ENCODE results near the gene CSH2. TPM values are rescaled to one million over a fixed set of nuclear protein-coding genes. Genes with fewer than 3 reads are reported as not detected.

CSH2 gene
- total RNA-seq, 2 experiments from 2014 or later, result not detected

DNA sequence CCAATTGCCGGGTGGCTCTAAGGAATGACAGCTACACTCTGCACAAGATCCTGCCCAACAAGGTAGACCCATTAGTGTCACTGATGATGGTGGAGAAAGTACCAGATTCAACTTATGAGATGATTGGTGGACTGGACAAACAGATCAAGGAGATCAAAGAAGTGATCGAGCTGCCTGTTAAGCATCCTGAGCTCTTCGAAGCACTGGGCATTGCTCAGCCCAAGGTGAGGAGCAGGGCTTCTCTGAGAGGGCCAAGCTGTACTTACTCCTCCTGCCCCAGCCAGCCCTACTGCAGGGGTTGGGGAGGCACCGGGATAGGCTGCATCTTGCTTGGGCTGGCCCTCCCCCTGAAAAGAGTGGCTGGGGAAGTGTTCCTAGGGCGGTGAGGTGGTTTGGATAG is 43.2 kb downstream of the CSH2 start:
- Mint-ChIP-seq H3K4me1 (ENCODE audit: low read depth) (peaks cover 61% of the 10 kb centered on the region), H3K27ac (peak overlapping the region; percentile 71), H3K36me3 (ENCODE audit: low read depth) (peaks cover 84% of the 10 kb centered on the region), H3K4me3 (no peak overlapping the region), H3K9me3 (no peaks in the 10 kb centered on the region), H3K27me3 (no peaks in the 10 kb centered on the region)
- TF ChIP-seq, protein P1, sequence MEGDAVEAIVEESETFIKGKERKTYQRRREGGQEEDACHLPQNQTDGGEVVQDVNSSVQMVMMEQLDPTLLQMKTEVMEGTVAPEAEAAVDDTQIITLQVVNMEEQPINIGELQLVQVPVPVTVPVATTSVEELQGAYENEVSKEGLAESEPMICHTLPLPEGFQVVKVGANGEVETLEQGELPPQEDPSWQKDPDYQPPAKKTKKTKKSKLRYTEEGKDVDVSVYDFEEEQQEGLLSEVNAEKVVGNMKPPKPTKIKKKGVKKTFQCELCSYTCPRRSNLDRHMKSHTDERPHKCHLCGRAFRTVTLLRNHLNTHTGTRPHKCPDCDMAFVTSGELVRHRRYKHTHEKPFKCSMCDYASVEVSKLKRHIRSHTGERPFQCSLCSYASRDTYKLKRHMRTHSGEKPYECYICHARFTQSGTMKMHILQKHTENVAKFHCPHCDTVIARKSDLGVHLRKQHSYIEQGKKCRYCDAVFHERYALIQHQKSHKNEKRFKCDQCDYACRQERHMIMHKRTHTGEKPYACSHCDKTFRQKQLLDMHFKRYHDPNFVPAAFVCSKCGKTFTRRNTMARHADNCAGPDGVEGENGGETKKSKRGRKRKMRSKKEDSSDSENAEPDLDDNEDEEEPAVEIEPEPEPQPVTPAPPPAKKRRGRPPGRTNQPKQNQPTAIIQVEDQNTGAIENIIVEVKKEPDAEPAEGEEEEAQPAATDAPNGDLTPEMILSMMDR (IDR thresholded peaks at IDR 0.05), result no peak
- intact Hi-C loops (cut with micrococcal nuclease), result loop anchor here (5.0 kb wide), 1 partner anchor 133 kb away; no protein-coding TSS in a partner anchor
- ChIA-PET CTCF (interaction anchor here (0.6 to 2.9 kb wide), 7 partner anchors 9 to 31 kb away, joined by 3 to 22 read pairs (median 3); partner anchors contain the start of gene SMARCD2), POLR2A (interaction anchor here (1.1 to 11.6 kb wide), 9 partner anchors 9 to 132 kb away, joined by 3 to 188 read pairs (median 6); partner anchors contain the start of genes CCDC47, DDX42 and SMARCD2)
- ATAC-seq (no peak), DNase-seq (no peak)

DNA sequence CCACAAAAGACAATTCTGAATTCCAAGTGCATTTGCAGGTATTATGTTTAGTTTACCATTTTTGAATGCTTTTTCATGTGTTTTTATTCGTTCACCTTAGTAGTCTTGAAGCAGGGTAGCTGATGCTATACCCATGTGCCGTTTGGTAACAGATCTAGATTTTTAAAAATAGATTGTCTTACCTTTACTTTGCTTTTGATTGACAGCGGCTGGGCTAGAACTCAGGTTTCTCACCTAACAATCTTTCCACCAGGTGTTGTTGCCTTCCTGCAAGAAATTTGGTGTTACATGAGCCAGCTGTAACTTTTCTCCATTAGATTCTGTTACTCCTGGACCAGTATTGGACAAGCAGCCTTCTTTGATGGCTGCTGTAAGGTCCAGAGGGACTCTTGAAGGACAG is 44.5 kb downstream of the CSH2 start:
- Mint-ChIP-seq H3K27me3 (no peaks in the 10 kb centered on the region), H3K27ac (peak overlapping the region; percentile 71)

DNA sequence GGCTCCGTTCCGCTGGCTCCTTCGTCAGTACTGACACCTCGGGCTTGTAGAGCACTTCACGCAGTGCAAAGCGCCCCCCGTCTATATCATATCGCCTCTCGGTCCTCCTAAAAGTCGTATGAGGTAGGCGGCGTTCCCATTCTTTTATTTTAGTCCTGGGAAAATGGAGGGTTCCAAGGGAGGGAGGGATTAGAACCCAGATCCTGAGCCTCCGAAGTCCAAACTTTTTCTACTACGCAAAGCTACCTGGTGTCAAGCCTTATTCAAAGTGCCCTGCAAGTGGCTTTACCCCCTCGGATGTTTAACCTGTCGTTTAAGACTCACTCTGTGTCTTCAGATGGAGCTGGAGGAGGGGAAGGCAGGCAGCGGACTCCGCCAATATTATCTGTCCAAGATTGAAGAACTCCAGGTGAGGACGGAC is 45.7 kb downstream of the CSH2 start:
- Mint-ChIP-seq H3K36me3 (ENCODE audit: low read depth) (peaks cover 86% of the 10 kb centered on the region), H3K27me3 (no peaks in the 10 kb centered on the region)

More for the DNA sequence above, 44.5 kb downstream of the CSH2 start:
- no peak for ATAC-seq
- Mint-ChIP-seq H3K9me3 (no peaks in the 10 kb centered on the region), H3K36me3 (ENCODE audit: low read depth) (peaks cover 84% of the 10 kb centered on the region), H3K4me1 (ENCODE audit: low read depth) (peaks cover 68% of the 10 kb centered on the region), H3K4me3 (peak overlapping the region; percentile 100)
- intact Hi-C loops (cut with micrococcal nuclease), result loop anchor here (5.0 kb wide), 1 partner anchor 52 kb away; no protein-coding TSS in a partner anchor
- ChIA-PET POLR2A (interaction anchor here (0.6 to 11.6 kb wide), 9 partner anchors 7 to 136 kb away, joined by 3 to 188 read pairs (median 4); partner anchors contain the start of genes CCDC47, DDX42 and SMARCD2), CTCF (interaction anchor here (1.0 to 2.9 kb wide), 10 partner anchors 8 to 131 kb away, joined by 3 to 22 read pairs (median 4); no protein-coding TSS in a partner anchor)
- TF ChIP-seq, protein P1 (IDR thresholded peaks at IDR 0.05), result no peak
- no peak for DNase-seq

DNA sequence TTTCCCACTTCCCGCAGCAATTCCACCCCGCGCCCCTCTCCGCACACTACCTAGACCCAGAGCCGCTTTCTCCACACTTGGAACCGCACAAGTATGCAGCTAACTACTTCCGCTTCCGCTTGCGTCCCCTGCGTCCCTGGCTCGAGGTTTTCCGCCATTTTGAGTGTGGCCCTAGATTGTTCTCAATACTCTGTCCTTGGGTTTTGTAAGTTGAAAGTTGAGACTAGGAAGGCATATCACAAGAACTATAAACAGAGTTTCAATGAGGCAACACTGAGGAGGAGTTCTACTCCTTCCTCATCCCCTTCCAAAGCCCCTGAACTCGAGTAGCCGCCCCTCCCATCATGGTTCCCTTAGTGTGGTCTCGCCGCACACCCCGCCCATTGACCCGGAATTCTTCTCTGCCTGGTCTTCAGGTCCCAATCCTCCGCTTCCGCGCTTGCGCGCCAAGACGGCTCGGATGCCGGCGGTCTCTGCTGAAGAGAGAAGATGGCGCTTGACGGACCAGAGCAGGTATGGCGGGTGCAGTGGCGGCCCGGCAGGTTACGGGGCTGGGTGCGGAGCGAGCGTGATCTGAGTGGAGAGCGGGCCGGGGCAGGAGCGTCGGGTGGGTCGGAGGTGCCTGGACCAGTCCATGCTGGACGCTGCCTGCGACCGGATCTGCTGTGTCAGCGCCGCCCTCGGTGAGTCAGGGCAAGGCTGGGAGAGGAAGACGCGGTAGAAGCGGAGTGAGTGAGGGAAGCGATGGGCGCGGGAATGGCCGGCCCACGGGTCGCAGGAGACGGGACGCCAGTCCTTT is 46.3 kb downstream of the CSH2 start, which contains the start of the genes FTSJ3 and PSMC5:
Gene FTSJ3, minus strand, starts transcription at position 662 of the 799 bp plus-strand sequence. CDS start 761 bp downstream, outside the sequence.
Gene PSMC5, plus strand, starts transcription at position 430 of the 799 bp plus-strand sequence. Its CDS starts 60 bp downstream, at position 490.
- H3K27me3 Mint-ChIP-seq, result no peaks in the 10 kb centered on the region
- no peaks in the 10 kb centered on the region for H3K9me3 Mint-ChIP-seq

More for the DNA sequence above, 45.7 kb downstream of the CSH2 start:
- CTCF ChIA-PET, result interaction anchor here (0.7 to 2.9 kb wide), 11 partner anchors 9 to 131 kb away, joined by 3 to 22 read pairs (median 4); partner anchors contain the start of gene STRADA
- POLR2A ChIA-PET, result interaction anchor here (0.9 to 11.6 kb wide), 7 partner anchors 9 to 129 kb away, joined by 3 to 188 read pairs (median 4); partner anchors contain the start of genes CCDC47, DDX42 and SMARCD2
- TF ChIP-seq, protein P1 (IDR thresholded peaks at IDR 0.05), result no peak
- Mint-ChIP-seq H3K4me1 (ENCODE audit: low read depth) (peaks cover 76% of the 10 kb centered on the region), H3K27ac (peak overlapping the region; percentile 100), H3K9me3 (no peaks in the 10 kb centered on the region), H3K4me3 (peak overlapping the region; percentile 100)
- ATAC-seq, result no peak
- intact Hi-C loops (cut with micrococcal nuclease), result loop anchor here (5.0 kb wide), 1 partner anchor 51 kb away; no protein-coding TSS in a partner anchor
- no peak for DNase-seq

More for the DNA sequence above, 46.3 kb downstream of the CSH2 start, which contains the start of the genes FTSJ3 and PSMC5:
- CTCF ChIA-PET, result interaction anchor here (1.2 to 2.9 kb wide), 9 partner anchors 10 to 129 kb away, joined by 3 to 22 read pairs (median 4); partner anchors contain the start of genes SMARCD2 and STRADA
- POLR2A ChIA-PET, result interaction anchor here (0.7 to 11.6 kb wide), 10 partner anchors 9 to 85 kb away, joined by 3 to 188 read pairs (median 4); partner anchors contain the start of genes CCDC47, DDX42 and SMARCD2
- TF ChIP-seq, protein P1 (IDR thresholded peaks at IDR 0.05), result peak; percentile 50
- DNase-seq (peak; percentile 98), ATAC-seq (peak; percentile 94)
- intact Hi-C loops (cut with micrococcal nuclease), result loop anchor here (5.0 kb wide), 1 partner anchor 50 kb away; no protein-coding TSS in a partner anchor
- H3K36me3 Mint-ChIP-seq (ENCODE audit: low read depth), result peaks cover 87% of the 10 kb centered on the region
- H3K4me1 Mint-ChIP-seq (ENCODE audit: low read depth), result peaks cover 78% of the 10 kb centered on the region
- H3K27ac Mint-ChIP-seq, result peak within 1 kb of the TSS; percentile 100
- H3K4me3 Mint-ChIP-seq, result peak within 1 kb of the TSS; percentile 100

Data from activated CD8-positive, alpha-beta T cell treated with anti-CD3 and anti-CD28 coated beads for 36 hours (primary cell).